GM21529 (cell line): ENCODE results near the gene LRRC26.
A peak's percentile ranks its signal among the peaks of the same experiment; 100 is the strongest.

Experiments
- ATAC-seq: cut with Tn5 transposase; IDR thresholded peaks from one replicate; pipeline ENCODE4 v1.9.1; 2021; ENCODE audit not compliant: unreplicated experiment

The LRRC26 gene, protein sequence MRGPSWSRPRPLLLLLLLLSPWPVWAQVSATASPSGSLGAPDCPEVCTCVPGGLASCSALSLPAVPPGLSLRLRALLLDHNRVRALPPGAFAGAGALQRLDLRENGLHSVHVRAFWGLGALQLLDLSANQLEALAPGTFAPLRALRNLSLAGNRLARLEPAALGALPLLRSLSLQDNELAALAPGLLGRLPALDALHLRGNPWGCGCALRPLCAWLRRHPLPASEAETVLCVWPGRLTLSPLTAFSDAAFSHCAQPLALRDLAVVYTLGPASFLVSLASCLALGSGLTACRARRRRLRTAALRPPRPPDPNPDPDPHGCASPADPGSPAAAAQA

DNA sequence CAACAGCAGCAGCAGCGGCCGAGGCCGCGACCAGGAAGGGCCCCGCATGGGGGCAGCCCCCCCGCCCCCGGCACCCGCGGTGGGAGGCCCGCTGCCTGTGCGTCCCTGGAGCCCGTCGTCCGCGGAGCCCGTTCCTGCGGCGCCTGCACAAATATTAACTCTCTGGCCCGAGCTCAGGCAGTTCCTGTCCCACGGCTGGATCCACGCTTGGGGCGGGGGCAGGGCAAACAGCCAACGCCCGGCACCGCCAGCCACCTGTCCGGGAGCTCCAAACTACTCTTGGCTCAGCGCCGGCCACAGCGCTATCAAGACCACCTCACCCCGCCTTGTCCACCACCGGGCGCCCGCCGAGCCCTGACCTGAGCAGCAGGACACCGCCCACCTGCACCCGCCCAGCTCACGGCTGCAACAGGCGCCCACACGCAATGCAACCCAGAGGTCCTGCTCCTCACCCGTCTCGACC is at the start of gene LRRC26:
TSS of gene LRRC26 (minus strand) at position 156 of the 463 bp plus-strand sequence. CDS start at position 48, 108 bp downstream.
- ATAC-seq: no peak

- ATAC-seq: no peak
Measured at GRCh38 chr9:137218754-137219271, 49.0 kb upstream of the LRRC26 start.

DNA sequence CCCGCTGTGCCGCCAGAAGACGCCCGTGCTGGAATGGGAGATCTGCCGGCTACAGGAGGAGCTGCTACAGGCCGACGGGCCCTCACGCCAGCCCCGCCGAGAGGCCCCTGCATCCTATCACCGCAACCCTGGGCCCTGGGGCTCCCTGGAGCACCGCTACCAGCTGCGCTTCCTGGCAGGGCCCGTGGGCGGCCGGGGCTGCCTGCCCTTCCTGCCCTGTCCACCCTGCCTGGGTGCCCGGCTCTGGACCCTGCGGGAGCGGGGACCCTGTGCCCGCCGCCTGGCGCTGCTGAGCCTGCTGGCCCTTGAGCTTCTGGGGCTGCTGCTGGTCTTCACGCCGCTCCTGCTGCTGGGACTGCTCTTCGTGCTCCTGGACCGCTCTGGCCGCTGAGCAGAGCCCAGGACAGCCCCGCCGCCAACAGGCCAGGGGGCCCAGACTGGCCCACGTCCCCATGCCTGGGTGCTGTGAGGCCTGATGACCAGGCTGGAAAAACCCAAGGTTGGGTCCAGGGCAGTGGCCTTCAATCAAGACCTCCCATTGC is 48.4 kb upstream of the LRRC26 start:
- ATAC-seq: no peak

GRCh38 chr9:137217276-137218211 is 47.7 kb upstream of the LRRC26 start:
- no peak for ATAC-seq

DNA sequence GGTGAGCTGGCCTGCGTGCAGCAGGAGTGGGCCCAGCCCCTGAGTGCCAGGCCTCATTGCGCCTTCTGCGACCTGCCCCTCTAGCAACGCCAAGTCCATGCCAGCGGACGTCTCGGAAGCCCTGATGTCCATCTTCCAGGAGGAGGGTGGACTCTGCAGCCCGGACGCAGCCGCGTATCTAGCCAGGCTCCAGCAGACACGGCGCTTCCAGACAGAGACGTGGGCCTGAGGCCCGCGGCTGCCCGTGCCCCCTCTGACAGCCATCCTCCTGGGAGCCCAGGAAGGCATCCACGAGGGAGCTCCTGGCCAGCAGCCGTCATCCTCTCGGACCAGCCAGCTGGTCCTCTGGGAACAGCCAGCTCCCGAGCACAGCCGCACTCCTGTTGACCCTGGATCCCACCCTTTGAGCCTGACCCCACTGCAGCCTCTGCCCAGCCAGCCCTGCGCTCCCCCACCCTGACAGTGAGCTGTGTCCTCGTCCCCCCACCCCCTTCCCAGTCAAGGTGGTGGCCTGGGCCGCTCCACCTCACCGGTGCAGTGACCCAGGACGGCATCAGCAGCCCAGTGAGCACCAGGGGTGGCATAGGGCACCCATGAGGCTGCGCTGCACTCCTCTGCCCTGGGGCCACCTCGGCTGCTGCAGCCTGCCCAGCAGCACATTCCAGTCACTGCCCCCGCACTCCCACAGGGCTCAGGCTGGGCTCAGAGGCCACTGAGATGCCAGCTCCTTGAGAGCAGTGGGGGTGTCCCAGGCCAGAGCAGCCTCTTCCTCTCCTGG is 46.5 kb upstream of the LRRC26 start:
- ATAC-seq: no peak

- ATAC-seq: no peak
Measured at GRCh38 chr9:137215196-137215986, 45.5 kb upstream of the LRRC26 start.

DNA sequence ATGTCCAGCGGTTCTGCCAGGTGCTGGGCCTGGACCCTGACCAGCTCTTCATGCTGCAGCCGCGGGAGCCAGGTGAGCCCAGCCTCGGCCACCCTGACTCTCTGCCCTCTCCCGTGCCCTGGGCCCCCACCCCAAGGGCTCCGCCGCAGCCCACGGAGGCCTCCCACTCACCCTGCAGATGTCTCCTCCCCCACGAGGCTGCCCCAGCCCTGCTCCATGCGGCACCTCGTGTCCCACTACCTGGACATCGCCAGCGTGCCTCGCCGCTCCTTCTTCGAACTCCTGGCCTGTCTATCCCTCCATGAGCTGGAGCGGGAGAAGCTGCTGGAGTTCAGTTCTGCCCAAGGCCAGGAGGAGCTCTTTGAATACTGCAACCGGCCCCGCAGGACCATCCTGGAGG is 44.8 kb upstream of the LRRC26 start:
- ATAC-seq: no peak

DNA sequence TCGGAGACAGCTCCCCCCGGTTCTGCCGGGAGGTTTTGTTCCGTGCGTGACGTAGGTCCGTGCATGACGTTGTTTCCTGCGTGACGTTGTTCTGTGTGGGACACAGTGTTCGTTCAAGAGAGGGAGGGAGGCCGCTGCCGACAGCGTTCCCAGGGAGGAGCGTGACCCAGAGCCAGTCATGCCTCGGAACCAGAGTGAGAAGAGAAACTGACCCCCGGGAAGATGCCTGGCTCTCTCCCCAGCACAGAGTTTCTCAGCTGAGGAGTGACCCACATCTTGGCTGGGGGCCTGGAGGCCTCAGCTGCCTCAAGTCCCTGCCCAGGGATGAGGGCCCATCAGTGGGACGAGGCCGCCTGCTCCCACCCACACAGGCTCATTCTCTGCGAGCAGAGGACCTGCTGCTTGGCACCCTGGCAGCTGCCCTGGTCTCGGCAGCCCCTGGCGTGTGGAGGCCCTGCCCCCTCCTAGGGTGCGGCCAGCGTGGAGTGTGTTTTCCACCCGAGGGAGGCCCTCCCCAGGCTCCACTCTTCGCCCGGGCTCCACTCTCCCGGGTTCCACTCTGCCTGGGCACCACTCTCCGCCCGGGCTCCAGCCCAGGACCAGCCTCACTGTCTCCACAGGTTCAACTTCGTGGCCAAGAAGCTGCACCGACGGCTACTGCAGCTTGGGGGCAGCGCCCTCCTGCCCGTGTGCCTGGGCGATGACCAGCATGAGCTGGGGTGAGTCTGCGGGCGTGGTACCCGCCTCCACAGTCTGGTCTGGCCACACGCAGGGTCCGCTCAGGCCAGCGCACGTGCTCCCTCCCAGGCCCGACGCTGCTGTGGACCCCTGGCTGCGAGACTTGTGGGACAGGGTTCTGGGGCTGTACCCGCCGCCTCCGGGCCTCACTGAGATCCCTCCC is 43.6 kb upstream of the LRRC26 start:
- no peak for ATAC-seq

GRCh38 chr9:137212520-137212919 is 42.7 kb upstream of the LRRC26 start:
- no peak for ATAC-seq

DNA sequence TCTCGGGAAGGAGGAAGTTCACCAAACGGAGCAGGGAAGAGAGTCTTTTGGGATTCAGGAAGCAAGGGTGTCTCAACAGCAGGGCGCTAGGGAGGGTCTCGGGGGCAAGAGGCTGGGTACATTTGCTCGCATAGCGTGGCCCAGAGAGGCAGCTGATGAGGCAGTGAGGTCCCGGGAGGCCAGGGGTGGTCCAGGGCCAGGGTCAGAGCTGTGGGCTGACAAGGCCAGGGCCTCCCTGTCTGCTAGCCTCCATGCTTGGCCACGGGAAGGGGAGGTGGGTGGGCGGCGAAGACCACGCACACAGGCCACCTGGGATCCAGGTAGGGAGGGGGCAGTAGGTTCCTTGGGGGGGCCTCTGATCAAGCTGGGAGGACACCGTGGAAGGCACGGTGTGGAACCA is 41.7 kb upstream of the LRRC26 start:
- ATAC-seq: no peak

DNA sequence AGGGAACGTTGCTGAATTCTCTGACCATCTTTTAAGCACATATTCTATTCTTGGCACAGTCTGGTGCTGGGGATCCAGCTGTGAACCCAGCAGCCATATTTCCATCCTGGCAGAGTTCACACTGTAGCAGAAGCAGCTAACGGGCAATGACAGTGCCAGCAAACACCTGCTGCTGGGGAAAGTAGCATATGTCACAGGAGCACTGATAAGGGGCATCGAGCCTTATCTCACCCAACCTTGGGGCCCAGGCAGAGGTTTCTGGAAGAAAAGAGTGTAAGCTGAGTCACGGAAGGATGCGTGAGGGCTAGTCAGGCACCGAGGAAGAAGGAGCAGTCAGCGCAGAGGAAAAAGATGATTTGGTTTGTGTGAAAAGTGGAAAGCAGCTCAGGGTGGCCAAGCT is 36.8 kb upstream of the LRRC26 start:
- ATAC-seq: no peak

- peak; percentile 37 for ATAC-seq
Measured at GRCh38 chr9:137205126-137206069, 35.5 kb upstream of the LRRC26 start, which contains the start of the genes NDOR1 and TMEM203. Gene NDOR1, plus strand, starts transcription at chr9:137205700. Its CDS starts 78 bp downstream, at chr9:137205778. Gene TMEM203, minus strand, starts transcription at chr9:137205648. Its CDS starts 234 bp downstream, at chr9:137205414.

DNA sequence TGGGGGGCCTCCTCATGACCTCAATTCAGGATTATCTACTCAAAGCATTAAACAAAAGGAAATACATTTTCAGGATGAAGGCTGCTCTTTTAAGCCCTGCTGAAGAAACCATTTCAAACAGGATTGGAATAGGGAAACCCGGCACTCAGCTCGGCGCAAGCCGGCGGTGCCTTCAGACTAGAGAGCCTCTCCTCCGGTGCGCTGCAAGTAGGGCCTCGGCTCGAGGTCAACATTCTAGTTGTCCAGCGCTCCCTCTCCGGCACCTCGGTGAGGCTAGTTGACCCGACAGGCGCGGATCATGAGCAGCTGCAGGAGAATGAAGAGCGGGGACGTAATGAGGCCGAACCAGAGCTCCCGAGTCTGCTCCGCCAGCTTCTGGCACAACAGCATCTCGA is 34.9 kb upstream of the LRRC26 start:
- ATAC-seq: no peak

- no peak for ATAC-seq
Measured at GRCh38 chr9:137202966-137203365, 33.1 kb upstream of the LRRC26 start.

GRCh38 chr9:137201205-137201868 is 31.5 kb upstream of the LRRC26 start:
- no peak for ATAC-seq

DNA sequence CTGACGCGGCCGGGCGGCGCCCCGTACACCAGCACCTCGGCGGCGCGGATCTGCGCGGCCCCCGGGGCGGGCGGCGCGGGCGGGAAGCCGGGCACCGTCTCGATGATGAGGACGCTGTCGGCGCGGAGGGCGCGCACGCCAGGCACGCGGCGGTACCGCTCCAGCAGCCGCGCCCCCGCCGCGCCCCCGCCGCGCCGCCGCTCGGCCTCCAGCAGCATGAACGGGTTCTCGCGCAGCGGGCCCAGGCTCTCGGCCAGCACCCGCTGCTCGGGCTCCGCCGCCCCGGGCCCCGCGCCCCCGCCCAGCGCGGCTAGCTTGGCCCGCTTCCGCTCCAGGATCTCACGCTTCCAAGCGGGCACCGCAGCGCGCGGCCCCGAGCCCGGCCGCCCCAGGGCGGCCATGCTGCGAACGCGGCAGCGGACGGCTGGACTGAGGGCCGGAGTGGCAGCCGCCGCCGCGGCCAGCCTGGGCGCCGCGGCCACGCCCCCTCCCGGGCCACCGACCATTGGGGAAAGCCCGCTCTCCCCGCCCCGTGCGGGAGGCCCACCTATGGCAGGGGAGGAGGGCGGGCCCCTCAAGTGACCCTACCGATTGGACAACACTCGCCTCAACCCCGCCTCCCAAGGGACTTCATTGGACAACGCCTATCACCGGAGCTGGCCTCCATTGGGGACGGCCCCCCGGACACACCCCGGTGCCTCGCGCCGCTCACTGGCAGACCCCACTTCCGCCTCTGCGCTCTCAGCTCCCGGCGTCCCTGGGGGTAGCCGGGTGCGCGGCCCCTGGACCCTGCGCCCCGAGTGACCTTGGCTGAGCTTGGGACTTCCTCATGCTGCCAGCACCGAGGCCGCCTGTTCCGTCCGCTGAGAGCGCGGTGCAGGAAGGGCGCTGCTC is 30.7 kb upstream of the LRRC26 start, which contains the start of gene TPRN:
TSS of gene TPRN (minus strand) at position 431 of the 894 bp plus-strand sequence. CDS start at position 401, 30 bp downstream.
- peak; percentile 90 for ATAC-seq
